ENCODE measurements around the gene NEURL1. TPM values are rescaled to one million over a fixed set of nuclear protein-coding genes. Genes with fewer than 3 reads are reported as not detected.
"Not testable (repeated sequence)": the region's sequence is repeated elsewhere in the genome, so short reads cannot be mapped to it uniquely, and the experiment has no call there.

The NEURL1 gene
- total RNA-seq, 2 donors from 2014 or later: 0.12 TPM; not detected in 1

GRCh38 chr10:103632247-103632642, 138.7 kb downstream of the NEURL1 start:
- Histone ChIP-seq H3K36me3 (peaks cover 4% of the 10 kb centered on the region), H3K4me1 (peaks cover 0 to 35% of the 10 kb centered on the region in 2 donors), H3K9me3 (no peaks in the 10 kb centered on the region), H3K27ac (no peak overlapping the region), H3K27me3 (no peaks in the 10 kb centered on the region), H3K4me3 (no peak overlapping the region)
- no peak for DNase-seq (ENCODE audit: low spot score)
- TF ChIP-seq CTCF (IDR thresholded peaks at IDR 0.05): no peak

GRCh38 chr10:103632871-103633270, 139.4 kb downstream of the NEURL1 start:
- H3K27ac ChIP-seq; H3K27me3 ChIP-seq; H3K4me3 ChIP-seq; H3K36me3 ChIP-seq; H3K9me3 ChIP-seq; DNase-seq (ENCODE audit: low spot score): not testable (repeated sequence)
- peaks cover 0 to 41% of the 10 kb centered on the region in 2 donors for H3K4me1 ChIP-seq

DNA sequence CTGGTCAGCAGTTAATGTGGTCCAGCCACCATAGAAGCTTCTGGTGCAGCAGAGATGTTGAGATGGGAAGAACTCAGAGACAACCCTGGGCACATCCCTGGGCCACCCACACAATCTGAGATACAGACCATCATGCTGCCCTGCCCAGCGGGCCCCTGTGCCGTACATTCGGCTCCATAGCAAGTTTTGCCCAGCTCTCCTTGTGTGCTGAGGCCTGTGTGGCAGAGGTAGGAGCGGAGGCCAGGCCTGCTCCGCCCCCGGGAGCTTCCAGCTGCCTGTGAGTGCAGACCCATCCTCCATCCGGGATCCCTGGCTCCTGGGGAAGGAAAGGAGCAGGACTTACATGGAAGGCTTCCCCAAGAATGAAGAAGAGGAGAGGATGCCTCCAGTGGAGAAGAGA, 140.3 kb downstream of the NEURL1 start:
- no peak overlapping the region for H3K4me3 ChIP-seq
- no peak for TF ChIP-seq CTCF (IDR thresholded peaks at IDR 0.05)
- H3K27me3 ChIP-seq: no peaks in the 10 kb centered on the region
- DNase-seq (ENCODE audit: low spot score): no peak
- no peak overlapping the region for H3K27ac ChIP-seq
- H3K36me3 ChIP-seq: no peaks in the 10 kb centered on the region
- H3K9me3 ChIP-seq: no peaks in the 10 kb centered on the region
- peaks cover 0 to 51% of the 10 kb centered on the region in 2 donors for H3K4me1 ChIP-seq

DNA sequence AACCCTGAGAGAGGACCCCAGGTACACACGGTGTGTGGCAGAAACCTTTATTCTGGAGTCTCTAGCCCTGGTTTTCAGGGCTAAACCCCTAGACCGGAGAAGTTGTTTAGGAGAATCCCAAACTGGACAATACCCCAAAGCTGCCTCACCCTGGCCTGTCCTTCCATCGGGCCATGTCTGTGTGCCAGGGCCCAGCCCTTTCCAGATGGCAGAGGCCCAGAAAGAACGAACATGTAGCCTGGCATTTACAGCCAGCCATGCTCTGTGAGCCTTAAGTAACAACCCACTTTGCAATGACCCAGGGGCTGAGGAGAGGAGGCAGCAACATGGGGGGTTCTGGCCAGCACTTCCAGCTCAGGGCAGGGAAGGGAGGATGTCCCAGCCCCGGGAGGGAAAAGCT, 142.1 kb downstream of the NEURL1 start:
- TF ChIP-seq CTCF (IDR thresholded peaks at IDR 0.05): no peak
- DNase-seq (ENCODE audit: low spot score): no peak
- Histone ChIP-seq H3K4me1 (peaks cover 0 to 59% of the 10 kb centered on the region in 2 donors), H3K4me3 (no peak overlapping the region), H3K9me3 (no peaks in the 10 kb centered on the region), H3K36me3 (no peaks in the 10 kb centered on the region), H3K27ac (peak overlapping the region in 1 of 2 donors; percentile 21), H3K27me3 (no peaks in the 10 kb centered on the region)

DNA sequence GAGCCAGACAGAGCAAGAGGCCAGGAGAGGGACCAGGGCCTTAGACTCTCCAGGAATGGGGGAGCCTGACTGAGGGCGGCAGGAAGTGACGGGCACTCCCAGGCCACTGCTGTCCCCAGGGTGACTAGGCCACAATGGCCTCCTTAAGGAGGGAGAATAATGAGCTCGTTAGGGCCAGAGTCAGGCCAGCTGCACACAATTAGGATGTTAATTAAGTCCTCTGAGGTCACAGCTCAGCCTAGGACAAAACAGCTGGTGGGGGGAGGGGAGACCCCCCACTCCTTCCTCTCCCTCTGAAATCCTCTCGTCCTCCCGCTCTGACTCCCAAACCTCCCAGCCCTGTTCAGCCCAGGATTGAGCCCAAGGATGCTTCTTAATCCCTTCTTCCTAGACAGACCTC, 143.0 kb downstream of the NEURL1 start:
- Histone ChIP-seq H3K27ac (peak overlapping the region in 1 of 2 donors; percentile 70), H3K4me3 (no peak overlapping the region), H3K27me3 (no peaks in the 10 kb centered on the region), H3K4me1 (peaks cover 0 to 68% of the 10 kb centered on the region in 2 donors), H3K9me3 (no peaks in the 10 kb centered on the region), H3K36me3 (no peaks in the 10 kb centered on the region)
- no peak for TF ChIP-seq CTCF (IDR thresholded peaks at IDR 0.05)
- no peak for DNase-seq (ENCODE audit: low spot score)

GRCh38 chr10:103637011-103637410, 143.5 kb downstream of the NEURL1 start:
- no peak for TF ChIP-seq CTCF (IDR thresholded peaks at IDR 0.05)
- Histone ChIP-seq H3K27me3 (no peaks in the 10 kb centered on the region), H3K4me1 (peaks cover 0 to 70% of the 10 kb centered on the region in 2 donors), H3K27ac (peak overlapping the region in 1 of 2 donors; percentile 70), H3K9me3 (no peaks in the 10 kb centered on the region), H3K36me3 (no peaks in the 10 kb centered on the region), H3K4me3 (no peak overlapping the region)
- no peak for DNase-seq (ENCODE audit: low spot score)

All from right atrium auricular region (tissue), 2 donors.